Activated naive CD8-positive, alpha-beta T cell treated with anti-CD3 and anti-CD28 coated beads for 36 hours (primary cell): ENCODE measurements around the gene ANKFN1. TPM values are rescaled to one million over a fixed set of nuclear protein-coding genes. Genes with fewer than 3 reads are reported as not detected.

Source experiments
- DNase-seq: peaks from one replicate; pipeline ENCODE4 v3.0.0; 2021
- H3K27ac Mint-ChIP-seq: one replicate; pipeline ENCODE4 v1.8.0; 2022; ENCODE audit warnings: mild to moderate bottlenecking, moderate library complexity, mixed read lengths
- H3K27me3 Mint-ChIP-seq: one replicate; pipeline ENCODE4 v1.8.0; 2022; ENCODE audit warnings: mild to moderate bottlenecking, mixed read lengths
- H3K36me3 Mint-ChIP-seq: one replicate; pipeline ENCODE4 v1.8.0; 2021; ENCODE audit warnings: mild to moderate bottlenecking, mixed read lengths
- H3K4me1 Mint-ChIP-seq: one replicate; pipeline ENCODE4 v1.8.0; 2021; ENCODE audit warnings: mixed read lengths
- H3K4me3 Mint-ChIP-seq: one replicate; pipeline ENCODE4 v1.8.0; 2022; ENCODE audit warnings: mild to moderate bottlenecking, moderate library complexity, mixed read lengths
- H3K9me3 Mint-ChIP-seq: one replicate; pipeline ENCODE4 v1.8.0; 2022; ENCODE audit warnings: mixed read lengths
- total RNA-seq, 2 experiments: library from RNA; stranded (reverse); gene quantifications; one replicate each; pipeline ENCODE4 v1.2.3, GENCODE V29; 2021

The ANKFN1 gene
- total RNA-seq, 2 experiments from 2014 or later = not detected

DNA sequence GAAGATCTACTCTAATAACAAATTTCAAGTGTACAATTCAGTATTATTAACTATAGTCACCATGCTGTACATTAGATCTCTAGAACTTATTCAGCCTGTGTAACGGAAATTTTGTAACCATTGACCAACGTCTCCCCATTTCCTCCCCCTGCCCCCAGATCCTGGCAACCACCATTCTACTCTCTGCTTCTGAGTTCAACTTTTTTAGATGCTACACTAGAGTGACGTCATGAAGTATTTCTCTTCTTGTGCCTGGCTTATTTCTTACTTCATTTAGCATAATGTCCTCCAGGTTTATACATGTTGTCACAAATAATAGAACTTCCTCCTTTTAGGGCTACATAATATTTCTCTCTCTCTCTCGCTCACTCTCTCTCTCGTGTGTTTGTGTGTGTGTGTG is 157.5 kb downstream of the ANKFN1 start:
- H3K4me1 Mint-ChIP-seq = no peaks in the 10 kb centered on the region
- H3K4me3 Mint-ChIP-seq = no peak overlapping the region
- H3K9me3 Mint-ChIP-seq = no peaks in the 10 kb centered on the region
- no peak overlapping the region for H3K27ac Mint-ChIP-seq
- no peaks in the 10 kb centered on the region for H3K36me3 Mint-ChIP-seq
- H3K27me3 Mint-ChIP-seq = peaks cover 17% of the 10 kb centered on the region
- no peak for DNase-seq

DNA sequence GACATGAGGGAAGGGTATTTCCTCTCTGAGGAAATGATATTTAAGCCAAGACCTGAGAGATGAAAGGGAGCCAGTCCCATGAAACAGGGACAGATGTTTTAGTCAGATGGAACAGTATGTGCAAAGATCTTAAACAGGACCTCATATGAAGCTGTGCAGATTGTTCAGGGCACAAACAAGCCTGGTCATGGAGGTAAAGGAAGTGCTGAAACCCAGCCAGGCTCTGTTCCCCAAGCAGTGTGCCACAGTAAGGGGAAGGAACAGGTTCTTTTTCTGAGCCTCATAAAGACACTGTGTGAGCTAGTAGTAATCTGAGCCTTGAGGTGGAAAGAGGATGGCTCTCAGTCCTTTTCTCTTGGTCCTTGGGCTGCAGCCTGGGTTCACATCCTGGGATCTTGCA is 159.9 kb downstream of the ANKFN1 start:
- H3K36me3 Mint-ChIP-seq = no peaks in the 10 kb centered on the region
- H3K4me3 Mint-ChIP-seq = no peak overlapping the region
- no peaks in the 10 kb centered on the region for H3K4me1 Mint-ChIP-seq
- no peak overlapping the region for H3K27ac Mint-ChIP-seq
- peaks cover 10% of the 10 kb centered on the region for H3K27me3 Mint-ChIP-seq
- DNase-seq = no peak
- no peaks in the 10 kb centered on the region for H3K9me3 Mint-ChIP-seq

DNA sequence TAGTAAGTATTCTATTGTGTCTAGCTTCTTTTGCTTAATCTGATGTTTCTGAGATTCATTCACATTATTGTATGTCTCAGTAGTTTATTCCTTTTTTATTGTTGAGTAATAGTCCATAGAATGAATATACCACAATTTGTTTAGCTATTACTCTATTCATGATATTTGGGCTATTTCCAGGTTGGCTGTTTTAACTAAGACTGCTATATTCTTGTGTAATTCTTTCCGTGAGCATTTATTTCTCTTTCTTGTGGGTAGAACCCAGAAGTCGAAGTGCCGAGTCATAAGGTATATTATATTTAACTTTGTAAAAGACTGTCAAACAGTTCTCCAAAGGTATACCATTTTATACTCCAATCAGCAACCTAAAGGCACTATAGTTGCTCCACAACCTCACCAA is 160.8 kb downstream of the ANKFN1 start:
- Mint-ChIP-seq H3K36me3 (no peaks in the 10 kb centered on the region), H3K9me3 (no peaks in the 10 kb centered on the region), H3K4me3 (no peak overlapping the region), H3K4me1 (no peaks in the 10 kb centered on the region), H3K27ac (no peak overlapping the region), H3K27me3 (peaks cover 4% of the 10 kb centered on the region)
- DNase-seq = no peak

DNA sequence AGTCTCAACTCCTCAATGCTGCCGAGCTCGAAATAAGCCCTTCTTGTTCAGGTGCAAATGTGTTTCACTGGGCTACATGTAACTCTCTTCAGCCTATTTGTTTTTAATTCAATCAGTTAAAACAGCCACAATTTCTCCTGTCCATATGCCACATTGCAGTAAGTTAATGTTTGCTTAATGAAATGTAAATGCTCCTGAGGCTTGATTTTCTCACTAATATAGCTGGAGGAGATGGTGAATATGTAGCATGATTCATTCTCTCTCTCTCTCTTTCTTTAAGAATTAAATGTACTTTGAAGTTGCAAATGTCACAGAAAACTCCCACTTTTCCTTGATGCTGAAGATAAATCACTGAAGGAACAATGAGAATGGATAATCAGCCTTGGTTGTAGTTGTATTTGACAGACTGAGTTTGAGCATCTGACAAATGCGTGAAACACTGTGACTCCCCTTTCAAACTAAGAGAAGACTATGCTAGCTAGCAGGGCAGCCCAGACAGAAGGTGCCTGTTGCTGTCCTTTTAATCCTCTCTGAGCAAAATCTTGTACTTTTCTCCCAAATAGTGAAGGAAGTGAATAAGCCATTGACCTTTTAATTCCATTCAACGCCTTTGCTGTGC is 161.8 kb downstream of the ANKFN1 start:
- no peak overlapping the region for H3K27ac Mint-ChIP-seq
- H3K9me3 Mint-ChIP-seq = no peaks in the 10 kb centered on the region
- peaks cover 4% of the 10 kb centered on the region for H3K27me3 Mint-ChIP-seq
- H3K36me3 Mint-ChIP-seq = no peaks in the 10 kb centered on the region
- no peaks in the 10 kb centered on the region for H3K4me1 Mint-ChIP-seq
- DNase-seq = no peak
- no peak overlapping the region for H3K4me3 Mint-ChIP-seq

DNA sequence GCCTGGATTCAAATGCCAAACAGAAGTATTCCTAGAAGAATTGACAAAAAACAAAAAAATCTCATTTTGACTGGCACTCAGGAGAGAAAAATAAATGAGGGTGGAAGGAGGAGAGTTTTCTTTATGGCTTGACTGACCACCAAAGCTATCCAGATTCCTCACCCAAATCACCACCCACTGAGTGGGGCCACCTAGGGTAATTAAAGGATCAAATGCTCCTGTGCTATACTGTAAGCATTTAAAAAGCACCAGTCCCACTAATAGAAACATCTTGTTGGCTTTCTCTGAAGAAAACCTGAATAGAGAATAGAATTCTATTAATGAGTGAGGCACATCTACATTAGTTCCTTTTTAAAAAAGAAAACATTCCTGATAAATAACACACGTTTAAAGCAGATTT is 163.3 kb downstream of the ANKFN1 start:
- no peaks in the 10 kb centered on the region for H3K9me3 Mint-ChIP-seq
- H3K4me3 Mint-ChIP-seq = no peak overlapping the region
- H3K27me3 Mint-ChIP-seq = peaks cover 4% of the 10 kb centered on the region
- H3K36me3 Mint-ChIP-seq = no peaks in the 10 kb centered on the region
- DNase-seq = no peak
- no peak overlapping the region for H3K27ac Mint-ChIP-seq
- no peaks in the 10 kb centered on the region for H3K4me1 Mint-ChIP-seq

DNA sequence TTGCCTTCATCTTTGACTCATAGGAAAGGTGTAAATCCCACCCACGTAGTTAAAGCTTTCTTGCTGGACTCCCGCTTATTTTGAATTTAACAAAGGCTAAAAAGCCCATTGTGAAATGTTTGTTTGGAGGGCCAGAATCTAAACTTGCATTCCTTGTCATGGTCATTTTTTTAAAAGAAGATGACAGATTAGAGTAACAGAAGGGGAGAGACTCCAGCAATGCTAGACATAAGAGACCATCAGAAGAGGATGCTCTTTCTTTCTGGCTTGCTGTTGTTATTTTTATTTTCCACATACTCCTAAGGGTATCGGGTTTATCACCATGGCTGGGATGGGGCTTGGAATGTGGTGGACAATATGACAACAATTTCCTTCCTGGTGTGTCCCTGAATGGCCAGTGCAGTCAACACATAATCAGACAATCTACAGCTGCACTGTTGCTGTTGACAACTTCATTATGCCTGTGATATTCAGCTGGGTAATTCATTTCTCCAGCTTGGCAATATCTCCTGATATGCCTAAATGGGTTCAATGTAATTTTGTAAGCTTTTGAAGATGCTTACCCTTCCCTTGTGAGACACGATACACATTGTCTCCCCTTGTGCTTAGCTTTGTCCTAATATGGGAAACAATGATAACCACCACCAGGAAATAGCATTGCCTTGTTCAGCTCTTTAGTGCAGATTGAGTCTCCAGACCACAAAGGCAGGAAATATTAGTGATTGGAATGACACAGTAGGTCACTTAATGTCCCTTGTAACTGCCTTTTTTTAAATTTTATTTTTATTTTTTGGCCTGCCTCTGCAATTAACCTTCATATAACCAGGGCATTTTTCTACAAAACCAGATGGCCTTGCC is 164.3 kb downstream of the ANKFN1 start:
- H3K36me3 Mint-ChIP-seq = no peaks in the 10 kb centered on the region
- peaks cover 8% of the 10 kb centered on the region for H3K27me3 Mint-ChIP-seq
- H3K4me1 Mint-ChIP-seq = no peaks in the 10 kb centered on the region
- H3K9me3 Mint-ChIP-seq = no peaks in the 10 kb centered on the region
- DNase-seq = no peak
- H3K4me3 Mint-ChIP-seq = no peak overlapping the region
- no peak overlapping the region for H3K27ac Mint-ChIP-seq

DNA sequence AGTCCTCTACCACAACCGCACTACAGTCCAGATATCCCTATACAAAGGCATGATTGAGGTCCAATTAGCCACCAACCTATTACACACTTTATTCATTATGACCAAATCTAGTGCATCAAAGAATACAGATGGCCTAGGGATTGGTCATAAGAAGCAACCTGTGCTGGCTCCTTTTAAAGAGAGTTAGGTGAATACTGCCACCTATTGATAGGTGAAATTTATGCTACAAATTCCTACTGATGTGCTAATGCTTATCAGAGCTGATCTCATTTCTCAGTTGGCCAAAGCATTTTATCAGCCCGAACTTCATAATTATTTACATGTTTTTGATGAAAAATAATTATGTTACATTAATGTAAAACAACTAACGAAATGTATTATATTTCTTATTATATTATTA is 166.3 kb downstream of the ANKFN1 start:
- Mint-ChIP-seq H3K9me3 (no peaks in the 10 kb centered on the region), H3K27ac (no peak overlapping the region), H3K36me3 (no peaks in the 10 kb centered on the region), H3K4me1 (no peaks in the 10 kb centered on the region), H3K27me3 (peaks cover 8% of the 10 kb centered on the region), H3K4me3 (no peak overlapping the region)
- DNase-seq = no peak

DNA sequence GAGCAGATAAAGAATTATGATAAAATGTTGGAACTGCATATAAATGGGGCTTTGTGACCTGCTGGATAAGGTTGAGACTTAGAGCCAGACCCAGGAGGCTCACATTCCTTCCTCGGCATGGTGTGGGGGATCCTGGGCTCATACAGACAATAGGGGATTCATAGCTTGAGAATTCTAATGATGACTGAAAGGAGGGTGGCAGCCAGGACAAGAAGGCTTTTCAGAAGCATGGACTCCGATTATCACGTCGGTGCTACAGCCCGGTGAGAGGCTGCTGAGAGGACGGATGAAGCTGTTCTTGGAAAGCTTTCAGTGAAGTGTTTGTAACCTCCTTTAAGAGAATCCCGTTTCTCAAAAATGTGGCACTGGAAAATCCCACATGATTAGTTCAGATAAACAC is 167.2 kb downstream of the ANKFN1 start:
- H3K9me3 Mint-ChIP-seq = no peaks in the 10 kb centered on the region
- no peak for DNase-seq
- H3K36me3 Mint-ChIP-seq = no peaks in the 10 kb centered on the region
- H3K4me3 Mint-ChIP-seq = no peak overlapping the region
- H3K27ac Mint-ChIP-seq = no peak overlapping the region
- peaks cover 4% of the 10 kb centered on the region for H3K27me3 Mint-ChIP-seq
- no peaks in the 10 kb centered on the region for H3K4me1 Mint-ChIP-seq

DNA sequence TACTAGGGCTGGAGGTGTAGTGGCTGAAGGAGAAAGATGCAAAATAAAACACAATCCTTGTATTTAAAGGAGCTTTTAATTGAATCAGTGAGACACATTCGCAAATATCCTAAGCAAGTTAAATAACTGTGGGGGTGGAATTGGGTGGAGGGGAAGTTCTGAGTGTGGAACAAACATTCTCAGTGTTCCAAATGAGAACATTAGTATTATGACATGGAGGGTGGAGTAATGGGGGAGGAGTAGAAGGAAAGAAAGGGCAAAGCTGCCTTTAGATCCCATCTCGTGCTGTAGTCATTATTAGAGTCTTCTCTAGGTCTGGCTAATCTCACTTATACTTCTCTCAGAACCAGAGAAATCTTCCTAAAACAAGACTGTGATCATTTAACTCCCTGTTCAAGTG is 169.7 kb downstream of the ANKFN1 start:
- H3K27me3 Mint-ChIP-seq = peaks cover 4% of the 10 kb centered on the region
- no peak overlapping the region for H3K27ac Mint-ChIP-seq
- no peaks in the 10 kb centered on the region for H3K4me1 Mint-ChIP-seq
- no peaks in the 10 kb centered on the region for H3K36me3 Mint-ChIP-seq
- H3K9me3 Mint-ChIP-seq = no peaks in the 10 kb centered on the region
- no peak for DNase-seq
- H3K4me3 Mint-ChIP-seq = no peak overlapping the region

DNA sequence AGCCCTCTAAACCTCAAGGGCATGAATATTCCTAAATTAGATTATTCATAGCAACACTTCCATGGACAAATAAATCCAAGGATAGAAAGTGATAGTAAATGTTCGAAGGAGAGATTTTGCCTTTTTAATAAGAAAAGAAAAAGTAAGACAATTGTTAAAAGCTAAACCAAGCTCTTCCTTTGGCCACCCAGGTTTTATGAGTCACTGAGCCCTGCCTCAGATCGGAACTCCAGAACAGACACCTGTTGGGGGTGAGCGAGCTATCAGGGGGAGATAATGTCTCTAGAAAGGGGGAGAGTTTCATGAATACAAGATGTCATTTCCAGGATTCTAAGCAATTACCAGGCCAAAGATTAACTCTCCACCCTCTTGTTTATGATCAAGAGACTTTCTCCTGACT is 171.4 kb downstream of the ANKFN1 start:
- H3K36me3 Mint-ChIP-seq = no peaks in the 10 kb centered on the region
- H3K27ac Mint-ChIP-seq = no peak overlapping the region
- no peak overlapping the region for H3K4me3 Mint-ChIP-seq
- peaks cover 4% of the 10 kb centered on the region for H3K27me3 Mint-ChIP-seq
- H3K9me3 Mint-ChIP-seq = no peaks in the 10 kb centered on the region
- no peak for DNase-seq
- H3K4me1 Mint-ChIP-seq = no peaks in the 10 kb centered on the region

DNA sequence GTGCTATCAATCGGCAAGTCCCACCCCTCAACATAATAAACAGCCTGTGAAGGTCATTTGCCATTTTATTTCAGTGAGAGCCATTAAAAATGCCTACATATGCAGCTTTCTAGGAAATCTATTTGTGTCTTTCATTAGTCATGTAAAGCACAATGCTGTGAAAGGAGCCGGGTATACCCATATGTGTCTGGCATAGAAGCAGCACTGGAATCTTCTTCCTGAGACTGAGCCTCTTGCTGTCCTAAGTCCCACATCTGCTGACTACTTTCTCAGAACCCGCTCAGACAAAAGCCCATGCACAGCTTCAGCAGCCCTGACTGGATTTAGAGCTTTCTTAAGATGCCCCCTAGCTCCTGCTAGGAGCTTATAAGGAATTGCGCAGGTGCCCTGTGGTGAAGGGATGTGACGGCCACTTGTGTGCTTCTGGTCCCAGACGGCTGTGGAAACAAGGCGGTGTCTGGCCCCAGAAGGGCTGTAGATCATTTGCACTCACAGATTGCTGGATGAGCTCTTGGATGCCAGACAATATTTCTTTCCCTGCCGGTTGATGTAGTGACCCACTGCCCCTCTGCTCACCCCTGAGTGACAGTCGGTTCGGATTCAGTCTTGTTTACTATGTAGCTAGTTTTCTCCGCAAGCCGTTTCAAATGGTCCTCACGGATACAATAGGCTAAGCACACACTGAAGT is 172.2 kb downstream of the ANKFN1 start:
- DNase-seq = no peak
- H3K4me3 Mint-ChIP-seq = no peak overlapping the region
- peaks cover 4% of the 10 kb centered on the region for H3K27me3 Mint-ChIP-seq
- no peaks in the 10 kb centered on the region for H3K9me3 Mint-ChIP-seq
- no peaks in the 10 kb centered on the region for H3K36me3 Mint-ChIP-seq
- no peaks in the 10 kb centered on the region for H3K4me1 Mint-ChIP-seq
- H3K27ac Mint-ChIP-seq = no peak overlapping the region

DNA sequence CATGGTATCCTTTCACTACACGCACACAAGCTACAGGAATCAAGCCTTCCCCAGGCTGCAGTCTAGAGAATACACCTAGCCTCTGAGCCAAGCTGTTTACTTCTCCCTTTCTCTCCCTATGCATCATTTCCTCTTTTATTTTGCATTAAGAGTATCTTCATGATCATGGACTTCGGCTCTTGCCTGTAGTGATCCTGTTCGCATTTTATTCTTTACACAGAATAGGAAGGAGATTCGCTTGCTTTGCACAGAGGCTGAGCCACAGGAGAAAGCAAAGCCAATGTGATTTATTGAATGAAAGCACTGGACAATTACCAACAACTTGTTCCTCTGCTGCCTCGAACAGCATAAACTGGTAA is 172.7 kb downstream of the ANKFN1 start:
- peaks cover 4% of the 10 kb centered on the region for H3K27me3 Mint-ChIP-seq
- DNase-seq = no peak
- no peaks in the 10 kb centered on the region for H3K4me1 Mint-ChIP-seq
- H3K36me3 Mint-ChIP-seq = no peaks in the 10 kb centered on the region
- no peaks in the 10 kb centered on the region for H3K9me3 Mint-ChIP-seq
- no peak overlapping the region for H3K4me3 Mint-ChIP-seq
- H3K27ac Mint-ChIP-seq = no peak overlapping the region

DNA sequence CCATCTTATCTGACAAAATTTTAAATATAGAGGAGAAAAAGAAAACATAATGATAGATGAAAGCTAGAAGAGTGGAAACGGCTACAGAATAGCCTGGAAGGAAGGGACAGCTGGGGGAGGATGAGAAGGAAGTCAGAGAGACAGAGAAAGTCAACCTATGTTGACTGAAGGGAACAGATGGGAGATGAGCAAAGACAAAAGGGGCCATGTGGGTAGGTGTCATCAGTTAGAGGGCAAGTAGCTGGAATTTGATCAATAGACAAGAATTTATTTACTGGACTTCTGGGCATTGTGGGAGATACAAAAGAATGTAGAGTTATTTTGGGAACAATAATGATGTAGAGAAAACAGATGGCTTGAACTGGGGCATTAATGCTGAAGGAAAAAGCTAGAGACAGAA is 194.4 kb downstream of the ANKFN1 start:
- Mint-ChIP-seq H3K9me3 (peaks cover 8% of the 10 kb centered on the region), H3K27ac (no peak overlapping the region), H3K4me1 (no peaks in the 10 kb centered on the region), H3K27me3 (peaks cover 19% of the 10 kb centered on the region), H3K4me3 (no peak overlapping the region), H3K36me3 (no peaks in the 10 kb centered on the region)
- no peak for DNase-seq

DNA sequence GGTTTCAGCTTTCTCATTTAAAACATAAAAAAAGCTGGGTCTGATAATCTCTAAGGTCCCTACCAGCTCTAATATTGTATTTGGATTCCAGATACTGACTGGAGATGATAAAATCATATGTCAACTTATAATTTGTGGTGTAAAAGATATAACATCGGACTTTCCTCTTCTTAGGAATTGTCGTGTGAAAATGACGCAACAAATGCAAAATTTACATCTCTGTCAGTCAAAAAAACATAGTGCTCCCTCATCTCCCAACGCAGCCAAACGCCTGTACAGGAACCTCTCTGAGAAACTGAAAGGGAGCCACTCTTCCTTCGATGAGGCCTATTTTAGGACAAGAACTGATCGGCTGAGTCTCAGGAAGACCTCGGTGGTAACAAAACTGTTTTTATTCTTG is 197.3 kb downstream of the ANKFN1 start:
- H3K36me3 Mint-ChIP-seq = no peaks in the 10 kb centered on the region
- no peak overlapping the region for H3K27ac Mint-ChIP-seq
- H3K4me1 Mint-ChIP-seq = no peaks in the 10 kb centered on the region
- no peak for DNase-seq
- H3K4me3 Mint-ChIP-seq = no peak overlapping the region
- peaks cover 4% of the 10 kb centered on the region for H3K9me3 Mint-ChIP-seq
- H3K27me3 Mint-ChIP-seq = peaks cover 19% of the 10 kb centered on the region

DNA sequence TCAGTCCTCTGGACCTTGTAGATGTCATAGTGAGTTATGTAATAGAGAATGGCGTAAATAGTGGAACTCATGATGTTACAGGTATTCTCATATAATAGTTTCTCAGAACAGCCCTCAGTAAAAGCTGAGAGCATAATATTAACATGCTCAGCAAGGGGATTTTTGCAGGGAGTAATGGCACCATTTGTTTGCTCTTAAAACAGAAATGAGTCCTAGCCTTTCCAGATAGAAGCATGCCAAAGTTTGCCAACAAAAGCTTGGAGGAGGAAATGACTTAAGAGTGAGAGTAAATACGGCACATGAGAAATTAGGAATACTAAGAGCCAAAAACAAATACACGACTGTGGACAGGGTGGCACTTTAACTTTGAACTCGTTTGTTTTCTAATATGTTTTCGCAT is 198.4 kb downstream of the ANKFN1 start:
- H3K4me3 Mint-ChIP-seq = no peak overlapping the region
- H3K4me1 Mint-ChIP-seq = no peaks in the 10 kb centered on the region
- no peaks in the 10 kb centered on the region for H3K36me3 Mint-ChIP-seq
- no peaks in the 10 kb centered on the region for H3K9me3 Mint-ChIP-seq
- no peak for DNase-seq
- peaks cover 16% of the 10 kb centered on the region for H3K27me3 Mint-ChIP-seq
- no peak overlapping the region for H3K27ac Mint-ChIP-seq

DNA sequence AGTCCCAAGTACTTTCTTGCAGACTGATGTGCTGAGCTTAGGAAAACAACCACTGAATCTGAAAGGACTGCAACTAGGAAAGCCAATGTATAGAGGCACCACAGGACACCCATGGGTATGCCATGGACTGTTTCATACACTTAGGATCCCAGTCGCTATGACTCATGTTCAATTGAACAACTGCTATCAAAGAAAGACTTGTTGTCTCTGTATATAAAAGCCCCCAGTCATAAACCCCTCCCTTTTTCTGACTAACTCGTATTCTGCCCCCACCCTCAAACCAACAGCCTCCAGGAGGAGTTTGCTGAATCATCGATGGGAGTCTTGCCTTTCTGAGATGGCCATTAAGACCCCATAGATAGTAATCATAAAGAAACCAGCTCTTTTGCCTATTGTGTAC is 205.4 kb downstream of the ANKFN1 start:
- Mint-ChIP-seq H3K36me3 (no peaks in the 10 kb centered on the region), H3K27me3 (peaks cover 9% of the 10 kb centered on the region), H3K27ac (no peak overlapping the region), H3K4me3 (no peak overlapping the region), H3K4me1 (no peaks in the 10 kb centered on the region), H3K9me3 (no peaks in the 10 kb centered on the region)
- no peak for DNase-seq
